ENCODE measurements around the gene KIF26A. TPM values are rescaled to one million over a fixed set of nuclear protein-coding genes. Genes with fewer than 3 reads are reported as not detected.
"Not testable (repeated sequence)": the region's sequence is repeated elsewhere in the genome, so short reads cannot be mapped to it uniquely, and the experiment has no call there.

The KIF26A gene
- total RNA-seq, 1 donor from 2014 or later: 0.46 TPM

DNA sequence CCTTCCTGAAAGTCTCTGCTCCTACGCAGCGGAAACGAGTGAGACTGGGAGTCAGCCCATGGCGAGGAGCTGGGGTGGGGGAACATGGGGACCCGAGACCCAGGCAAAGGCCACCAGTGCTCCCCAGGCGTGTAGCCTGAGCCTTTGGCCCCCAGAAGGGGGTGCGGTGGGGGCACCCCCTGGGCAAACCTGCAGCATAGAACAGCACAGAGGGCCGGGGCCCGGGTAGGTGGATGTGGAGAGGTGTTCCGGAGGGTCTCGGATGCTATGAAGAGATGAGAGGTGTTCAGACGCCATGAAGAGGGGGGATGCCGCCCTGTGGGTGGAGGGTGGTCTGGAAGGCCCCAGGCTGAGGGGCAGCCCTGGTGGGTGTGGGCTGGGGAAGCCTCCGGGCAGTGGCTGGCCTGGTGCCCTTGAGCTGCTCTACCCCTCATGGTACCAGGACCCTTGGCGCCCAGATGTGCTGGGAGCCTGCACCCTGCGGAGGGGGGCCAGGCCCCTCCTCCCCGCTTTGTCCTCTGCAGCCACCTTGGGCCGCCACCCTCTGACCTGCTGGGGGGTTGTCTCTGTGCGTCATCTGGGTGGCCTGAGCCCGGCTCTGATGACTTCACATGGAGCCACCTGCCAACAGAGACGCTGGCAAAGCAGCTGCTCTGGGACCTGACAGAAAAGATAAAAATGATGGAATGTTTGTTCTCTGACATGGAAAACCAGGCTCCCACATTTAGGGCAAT lies 83.4 kb downstream of the KIF26A start:
- no peak for DNase-seq (ENCODE audit: low read depth)
- no peak overlapping the region for H3K4me3 ChIP-seq (ENCODE audit: low read depth, low read length)
- TF ChIP-seq, protein P1, sequence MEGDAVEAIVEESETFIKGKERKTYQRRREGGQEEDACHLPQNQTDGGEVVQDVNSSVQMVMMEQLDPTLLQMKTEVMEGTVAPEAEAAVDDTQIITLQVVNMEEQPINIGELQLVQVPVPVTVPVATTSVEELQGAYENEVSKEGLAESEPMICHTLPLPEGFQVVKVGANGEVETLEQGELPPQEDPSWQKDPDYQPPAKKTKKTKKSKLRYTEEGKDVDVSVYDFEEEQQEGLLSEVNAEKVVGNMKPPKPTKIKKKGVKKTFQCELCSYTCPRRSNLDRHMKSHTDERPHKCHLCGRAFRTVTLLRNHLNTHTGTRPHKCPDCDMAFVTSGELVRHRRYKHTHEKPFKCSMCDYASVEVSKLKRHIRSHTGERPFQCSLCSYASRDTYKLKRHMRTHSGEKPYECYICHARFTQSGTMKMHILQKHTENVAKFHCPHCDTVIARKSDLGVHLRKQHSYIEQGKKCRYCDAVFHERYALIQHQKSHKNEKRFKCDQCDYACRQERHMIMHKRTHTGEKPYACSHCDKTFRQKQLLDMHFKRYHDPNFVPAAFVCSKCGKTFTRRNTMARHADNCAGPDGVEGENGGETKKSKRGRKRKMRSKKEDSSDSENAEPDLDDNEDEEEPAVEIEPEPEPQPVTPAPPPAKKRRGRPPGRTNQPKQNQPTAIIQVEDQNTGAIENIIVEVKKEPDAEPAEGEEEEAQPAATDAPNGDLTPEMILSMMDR (conservative IDR thresholded peaks at IDR 0.05; ENCODE audit: low read depth, low read length): no peak

DNA sequence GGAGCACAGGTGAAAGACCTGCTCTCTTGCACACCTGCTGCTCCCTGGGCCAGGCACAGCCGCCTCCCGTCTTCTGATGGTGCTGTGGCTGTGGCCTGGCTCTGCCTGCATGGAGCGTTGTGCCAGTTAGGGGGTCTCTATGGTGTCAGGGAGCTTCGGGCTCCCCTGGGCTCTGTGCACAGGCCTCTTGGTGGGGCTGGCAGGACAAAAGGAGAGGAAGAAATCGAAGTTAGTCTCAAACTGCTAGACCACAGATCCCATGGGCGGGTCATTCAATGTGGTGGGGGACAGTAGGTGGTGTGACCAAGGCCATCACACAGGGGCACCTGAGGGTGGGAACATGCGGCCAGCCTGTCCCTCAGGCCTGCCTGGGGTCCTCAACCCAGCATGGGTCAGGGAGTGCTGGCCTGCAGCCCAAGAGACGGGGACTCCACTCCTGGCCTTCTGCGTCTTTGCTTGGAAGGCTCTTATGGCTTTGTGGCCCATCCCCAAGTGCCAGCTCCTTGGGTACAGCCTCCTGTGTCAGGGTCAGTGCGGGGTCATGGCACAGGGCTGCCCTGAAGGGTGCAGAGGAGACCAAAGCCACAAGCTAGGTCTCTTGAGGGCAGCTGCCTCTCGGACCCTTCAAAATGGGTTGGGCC lies 84.1 kb downstream of the KIF26A start:
- DNase-seq (ENCODE audit: low read depth): no peak
- TF ChIP-seq, protein P1 (conservative IDR thresholded peaks at IDR 0.05; ENCODE audit: low read depth, low read length): no peak
- no peak overlapping the region for H3K4me3 ChIP-seq (ENCODE audit: low read depth, low read length)

DNA sequence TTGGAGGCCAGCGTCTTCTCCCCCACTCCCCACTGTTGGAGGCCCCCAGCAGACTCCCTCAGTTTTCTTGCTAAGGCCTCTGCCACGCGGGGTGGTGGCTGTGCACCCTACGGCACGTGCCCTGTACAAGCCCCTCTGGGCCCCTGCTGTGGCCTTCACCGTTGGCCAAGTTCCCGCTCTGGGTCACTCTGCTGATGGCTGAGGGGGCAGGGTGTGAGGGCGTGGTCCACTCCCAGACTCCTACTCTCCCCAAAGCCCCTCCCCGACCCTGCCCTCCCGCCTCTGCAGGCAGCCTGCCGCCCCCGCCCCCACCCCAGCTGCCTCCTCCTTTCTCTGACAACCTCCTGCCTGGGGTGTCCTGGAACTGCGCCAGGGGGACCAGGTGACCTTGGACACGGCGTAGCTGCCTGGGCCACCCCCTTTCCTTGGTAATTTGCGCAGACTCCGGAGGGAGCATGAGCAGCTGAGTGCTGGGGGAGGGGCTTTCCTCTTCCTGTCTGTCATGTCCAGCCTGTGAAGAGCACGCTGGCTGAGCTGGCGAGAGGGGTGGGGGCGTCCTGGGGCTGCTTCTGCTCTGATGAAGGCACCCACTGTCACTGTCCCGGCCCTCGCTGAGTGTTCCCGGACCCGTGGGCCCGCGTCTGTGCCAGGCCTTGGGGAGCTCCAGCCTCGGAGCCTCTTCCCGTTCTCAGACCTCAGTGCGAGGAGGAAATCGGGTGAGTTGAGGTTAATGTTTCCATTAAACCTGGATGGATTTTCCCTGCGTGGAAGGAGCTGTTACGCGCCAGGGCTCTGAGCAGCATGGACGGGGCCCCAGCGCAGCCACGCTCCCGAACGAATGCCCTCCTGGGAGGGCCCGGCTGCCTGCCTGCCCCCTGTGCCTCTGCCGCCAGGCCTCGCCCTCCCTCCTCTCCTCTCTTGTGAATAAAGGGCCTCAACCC lies 85.0 kb downstream of the KIF26A start:
- no peak for DNase-seq (ENCODE audit: low read depth)
- TF ChIP-seq, protein P1 (conservative IDR thresholded peaks at IDR 0.05; ENCODE audit: low read depth, low read length): no peak
- no peak overlapping the region for H3K4me3 ChIP-seq (ENCODE audit: low read depth, low read length)

DNA sequence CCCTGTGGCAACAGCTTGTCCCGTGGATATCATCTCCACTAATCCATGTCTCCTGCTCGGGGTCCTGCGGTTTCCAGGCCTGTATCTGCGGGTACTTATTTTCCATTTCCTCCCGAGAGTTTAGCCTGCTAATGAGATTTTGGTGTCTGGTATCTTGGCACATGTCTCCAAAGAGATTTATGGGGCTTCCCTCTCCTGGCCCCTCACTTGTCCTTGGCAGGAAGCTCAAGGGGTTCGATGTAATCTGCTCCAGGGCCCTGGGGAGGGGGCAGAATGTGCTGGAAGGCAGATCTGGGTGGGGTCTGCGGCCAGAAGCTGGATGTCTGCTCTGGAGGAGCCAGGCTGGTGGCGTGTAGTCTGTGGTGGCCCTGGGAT lies 85.7 kb downstream of the KIF26A start:
- TF ChIP-seq, protein P1 (conservative IDR thresholded peaks at IDR 0.05; ENCODE audit: low read depth, low read length): no peak
- no peak overlapping the region for H3K4me3 ChIP-seq (ENCODE audit: low read depth, low read length)
- DNase-seq (ENCODE audit: low read depth): no peak

DNA sequence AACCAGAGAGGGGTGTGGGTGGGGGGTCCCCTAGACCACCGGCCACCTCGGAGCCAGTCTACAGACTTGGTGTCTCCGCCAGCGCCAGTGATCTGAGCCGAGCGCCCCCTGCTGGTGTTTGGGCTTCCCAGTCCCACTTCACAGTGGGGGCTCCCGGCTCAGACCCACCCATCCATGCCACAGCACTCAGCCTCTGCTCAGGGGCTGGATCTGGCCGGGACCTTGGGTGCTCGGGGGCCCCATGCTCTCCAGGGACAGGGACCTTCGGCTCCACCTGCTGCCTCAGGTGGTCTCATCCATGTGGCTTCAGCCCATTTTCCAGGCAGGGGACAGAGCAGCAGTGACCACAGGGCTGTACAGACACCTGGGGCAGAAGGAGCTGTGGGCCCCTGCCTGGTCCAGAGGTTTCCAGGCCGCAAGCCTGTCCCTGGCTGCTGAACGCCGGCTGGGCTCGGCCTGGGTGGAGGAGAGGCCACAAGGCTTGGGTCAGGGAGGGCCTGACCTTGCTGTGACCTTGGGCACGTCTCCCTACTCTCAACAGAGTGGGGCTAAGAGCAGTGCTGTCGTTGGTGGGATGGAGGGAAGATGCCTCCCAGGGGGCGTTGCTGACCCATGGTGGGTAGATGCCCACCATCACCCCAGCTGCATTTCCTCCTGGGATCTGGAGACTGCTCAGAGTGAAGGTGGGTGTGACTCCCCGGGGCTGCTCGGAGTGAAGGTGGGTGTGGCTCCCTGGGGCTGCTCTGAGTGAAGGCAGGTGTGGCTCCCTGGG lies 86.3 kb downstream of the KIF26A start:
- TF ChIP-seq, protein P1 (conservative IDR thresholded peaks at IDR 0.05; ENCODE audit: low read depth, low read length): peak; percentile 49
- no peak overlapping the region for H3K4me3 ChIP-seq (ENCODE audit: low read depth, low read length)

DNA sequence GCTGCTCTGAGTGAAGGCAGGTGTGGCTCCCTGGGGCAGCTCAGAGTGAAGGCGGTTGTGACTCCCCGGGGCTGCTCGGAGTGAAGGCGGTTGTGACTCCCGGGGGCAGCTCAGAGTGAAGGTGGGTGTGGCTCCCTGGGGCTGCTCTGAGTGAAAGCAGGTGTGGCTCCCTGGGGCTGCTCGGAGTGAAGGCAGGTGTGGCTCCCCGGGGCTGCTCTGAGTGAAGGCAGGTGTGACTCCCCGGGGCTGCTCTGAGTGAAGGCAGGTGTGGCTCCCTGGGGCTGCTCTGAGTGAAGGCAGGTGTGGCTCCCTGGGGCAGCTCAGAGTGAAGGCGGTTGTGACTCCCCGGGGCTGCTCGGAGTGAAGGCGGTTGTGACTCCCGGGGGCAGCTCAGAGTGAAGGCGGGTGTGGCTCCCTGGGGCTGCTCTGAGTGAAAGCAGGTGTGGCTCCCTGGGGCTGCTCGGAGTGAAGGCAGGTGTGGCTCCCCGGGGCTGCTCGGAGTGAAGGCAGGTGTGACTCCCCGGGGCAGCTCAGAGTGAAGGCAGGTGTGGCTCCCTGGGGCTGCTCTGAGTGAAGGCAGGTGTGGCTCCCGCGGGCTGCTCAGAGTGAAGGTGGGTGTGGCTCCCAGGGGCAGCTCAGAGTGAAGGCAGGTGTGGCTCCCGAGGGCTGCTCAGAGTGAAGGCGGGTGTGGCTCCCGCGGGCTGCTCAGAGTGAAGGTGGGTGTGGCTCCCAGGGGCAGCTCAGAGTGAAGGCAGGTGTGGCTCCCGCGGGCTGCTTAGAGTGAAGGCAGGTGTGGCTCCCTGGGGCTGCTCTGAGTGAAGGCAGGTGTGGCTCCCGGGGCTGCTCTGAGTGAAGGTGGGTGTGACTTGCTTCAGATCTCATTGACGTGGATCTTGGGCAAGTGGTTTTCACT lies 87.1 kb downstream of the KIF26A start:
- not testable (repeated sequence) for DNase-seq (ENCODE audit: low read depth); H3K4me3 ChIP-seq (ENCODE audit: low read depth, low read length)

More for the DNA sequence above, 86.3 kb downstream of the KIF26A start:
- DNase-seq (ENCODE audit: low read depth): no peak

Data from epithelial cell of proximal tubule (primary cell).